ENCODE results near the gene AUH.

Gene AUH

GRCh38 chr9:91340395-91340967, 21.2 kb downstream of the AUH start:
- no peak for DNase-seq (ENCODE audit: low read depth in 2 of 2)

- no peak for DNase-seq (ENCODE audit: low read depth in 2 of 2)
Measured at GRCh38 chr9:91338681-91339080, 23.0 kb downstream of the AUH start.

GRCh38 chr9:91336786-91337185, 24.9 kb downstream of the AUH start:
- DNase-seq (ENCODE audit: low read depth in 2 of 2), result no peak

- DNase-seq (ENCODE audit: low read depth in 2 of 2), result no peak
Measured at GRCh38 chr9:91334053-91334452, 27.7 kb downstream of the AUH start.

- no peak for DNase-seq (ENCODE audit: low read depth in 2 of 2)
Measured at GRCh38 chr9:91333551-91333950, 28.2 kb downstream of the AUH start.

GRCh38 chr9:91332546-91333231, 29.0 kb downstream of the AUH start:
- DNase-seq (ENCODE audit: low read depth in 2 of 2), result no peak

GRCh38 chr9:91331849-91332248, 29.9 kb downstream of the AUH start:
- no peak for DNase-seq (ENCODE audit: low read depth in 2 of 2)

- no peak for DNase-seq (ENCODE audit: low read depth in 2 of 2)
Measured at GRCh38 chr9:91328186-91328585, 33.5 kb downstream of the AUH start.

GRCh38 chr9:91321691-91322090, 40.0 kb downstream of the AUH start:
- no peak for DNase-seq (ENCODE audit: low read depth in 2 of 2)

GRCh38 chr9:91320299-91320698, 41.4 kb downstream of the AUH start:
- DNase-seq (ENCODE audit: low read depth in 2 of 2), result no peak

- no peak for DNase-seq (ENCODE audit: low read depth in 2 of 2)
Measured at GRCh38 chr9:91316093-91316492, 45.6 kb downstream of the AUH start.

GRCh38 chr9:91315191-91315590, 46.5 kb downstream of the AUH start:
- DNase-seq (ENCODE audit: low read depth in 2 of 2), result no peak

GRCh38 chr9:91312717-91313325, 48.9 kb downstream of the AUH start:
- DNase-seq (ENCODE audit: low read depth in 2 of 2), result no peak

GRCh38 chr9:91310037-91310436, 51.7 kb downstream of the AUH start:
- DNase-seq (ENCODE audit: low read depth in 2 of 2), result no peak

- no peak for DNase-seq (ENCODE audit: low read depth in 2 of 2)
Measured at GRCh38 chr9:91308191-91308590, 53.5 kb downstream of the AUH start.

GRCh38 chr9:91307279-91307678, 54.4 kb downstream of the AUH start:
- no peak for DNase-seq (ENCODE audit: low read depth in 2 of 2)

- DNase-seq (ENCODE audit: low read depth in 2 of 2), result no peak
Measured at GRCh38 chr9:91306296-91306630, 55.5 kb downstream of the AUH start.

GRCh38 chr9:91305596-91306295, 56.0 kb downstream of the AUH start:
- no peak for DNase-seq (ENCODE audit: low read depth in 2 of 2)

- DNase-seq (ENCODE audit: low read depth in 2 of 2), result no peak
Measured at GRCh38 chr9:91303741-91304415, 57.8 kb downstream of the AUH start.

GRCh38 chr9:91302831-91303230, 58.9 kb downstream of the AUH start:
- DNase-seq (ENCODE audit: low read depth in 2 of 2), result no peak

GRCh38 chr9:91301161-91301560, 60.6 kb downstream of the AUH start:
- DNase-seq (ENCODE audit: low read depth in 2 of 2), result no peak

- DNase-seq (ENCODE audit: low read depth in 2 of 2), result no peak
Measured at GRCh38 chr9:91298311-91298710, 63.4 kb downstream of the AUH start.
